Stomach (tissue), 9 donors: Measurements from ENCODE around the gene ST6GAL2. TPM values are rescaled to one million over a fixed set of nuclear protein-coding genes. Genes with fewer than 3 reads are reported as not detected.

Experiments
- DNase-seq, 2 donors: peaks; one replicate each; pipeline versions ENCODE4 v3.0.0 to v3.0.0-alpha.2; 2013 to 2019
- H3K27ac ChIP-seq, 5 donors: fragments of 200-600 bp in 4 of 5; sonication (generic) in 4 of 5; one replicate each; pipeline ENCODE4 v1.5.1; 2013 to 2019; ENCODE audit warnings: mild to moderate bottlenecking in 1 of 5, moderate library complexity in 1 of 5
- H3K27me3 ChIP-seq, 3 donors: fragments of 200-600 bp; sonication (generic); one replicate each; pipeline ENCODE4 v1.5.1; 2017 to 2019; ENCODE audit warnings: mixed run types in 1 of 3
- H3K36me3 ChIP-seq, 4 donors: fragments of 200-600 bp; sonication (generic); 1 replicate in 3 of 4; 2 replicates in 1 of 4; pipeline ENCODE4 v1.5.1; 2016 to 2019
- H3K4me1 ChIP-seq, 4 donors: fragments of 200-600 bp; sonication (generic); one replicate each; pipeline ENCODE4 v1.5.1; 2016 to 2019
- H3K4me3 ChIP-seq, 4 donors: fragments of 200-600 bp; sonication (generic) in 3 of 4; one replicate each; pipeline ENCODE4 v1.5.1; 2016 to 2019; ENCODE audit warnings: mild to moderate bottlenecking in 1 of 4
- H3K9me3 ChIP-seq, 4 donors: fragments of 200-600 bp; sonication (generic); one replicate each; pipeline ENCODE4 v1.5.1; 2016 to 2019
- CTCF ChIP-seq, 7 experiments: fragments of 450-650 bp in 4 of 7; fragments of 200-600 bp in 3 of 7; sonication (generic) in 3 of 7; IDR thresholded peaks; one replicate each; pipeline ENCODE4 v1.5.1; 2016 to 2019; ENCODE audit warnings: antibody characterized with exemption in 7 of 7, control low read depth in 2 of 7, mild to moderate bottlenecking in 1 of 7
- EP300 ChIP-seq: sonication (generic); formaldehyde crosslinking; IDR thresholded peaks from one replicate; pipeline ENCODE4 v1.6.1; 2017; ENCODE audit warnings: antibody characterized with exemption
- POLR2A ChIP-seq, 4 donors: fragments of 450-650 bp; IDR thresholded peaks; one replicate each; pipeline ENCODE4 v1.6.1; 2016; ENCODE audit warnings: antibody characterized with exemption in 4 of 4, control low read depth in 2 of 4, mild to moderate bottlenecking in 1 of 4, moderate library complexity in 1 of 4
- POLR2AphosphoS5 ChIP-seq, 3 donors: sonication (generic); formaldehyde crosslinking; IDR thresholded peaks; one replicate each; pipeline ENCODE4 v1.6.1; 2016; ENCODE audit warnings: antibody characterized with exemption in 3 of 3
- WGBS, 5 donors: extraction: QIAGEN DNeasy Blood & Tissue Kit in 3 of 5; methylation state at CpG; one replicate each; pipeline versions ENCODE4 v1.1.5 to v1.1.7; 2013 to 2018; 5-methylcytosine and 5-hydroxymethylcytosine counted together
- intact Hi-C: fragments of 100-400 bp; cut with DNase I; formaldehyde crosslinking; loops from one replicate; pipeline ENCODE4 v1.15.1; 2023; ENCODE audit warnings: low total_unique reads
- polyA plus RNA-seq, 3 donors: library from polyadenylated mRNA; stranded (reverse); fragments of 200-250 nt; gene quantifications; one replicate each; pipeline ENCODE4 v1.2.3, GENCODE V29; 2013
- total RNA-seq, 5 donors: library from RNA; depleted of rRNA; stranded (reverse); fragments of >200 nt; gene quantifications; one replicate each; pipeline versions ENCODE4 v1.1.0 to v1.2.3, GENCODE V29; 2014 to 2016
- donor health status: healthy with polysubstance abuse.
- donor health status: Bipolar disorder and iron deficiency.
- donor health status: healthy.

The ST6GAL2 gene
- total and polyA plus RNA-seq, 8 donors = 0.12 to 9.0 (median 0.63) TPM; not detected in 2

- peaks cover 5 to 22% (median 12%) of the 10 kb centered on the region in 4 donors for H3K4me1 ChIP-seq
- no peaks in the 10 kb centered on the region for H3K9me3 ChIP-seq
- 67 to 75% (median 70%) methylated on average over 7 of the region's 7 CpGs for WGBS, 5 donors
- intact Hi-C loops = no loop called here
- no peaks in the 10 kb centered on the region for H3K27me3 ChIP-seq
- TF ChIP-seq POLR2A (IDR thresholded peaks at IDR 0.05) (no peak), EP300 (no peak), CTCF (IDR thresholded peaks at IDR 0.05) (no peak), POLR2AphosphoS5 (IDR thresholded peaks at IDR 0.05) (no peak)
- no peak for DNase-seq
- H3K36me3 ChIP-seq = no peaks in the 10 kb centered on the region
- no peak overlapping the region for H3K27ac ChIP-seq
- no peak overlapping the region for H3K4me3 ChIP-seq
These were observed 43.9 kb downstream of the ST6GAL2 start for GRCh38 chr2:106841886-106842645.

- Histone ChIP-seq H3K27me3 (no peaks in the 10 kb centered on the region), H3K36me3 (no peaks in the 10 kb centered on the region), H3K4me1 (peaks cover 5 to 22% (median 12%) of the 10 kb centered on the region in 4 donors), H3K27ac (no peak overlapping the region), H3K9me3 (no peaks in the 10 kb centered on the region), H3K4me3 (no peak overlapping the region)
- 39 to 60% (median 53%) methylated on average over 2 of the region's 2 CpGs for WGBS, 5 donors
- no peak for TF ChIP-seq POLR2AphosphoS5 (IDR thresholded peaks at IDR 0.05)
- TF ChIP-seq POLR2A (IDR thresholded peaks at IDR 0.05) = no peak
- no peak for TF ChIP-seq CTCF (IDR thresholded peaks at IDR 0.05)
- TF ChIP-seq EP300 = no peak
- DNase-seq = no peak
- intact Hi-C loops = no loop called here
These were observed 45.1 kb downstream of the ST6GAL2 start for GRCh38 chr2:106840818-106841217.

GRCh38 chr2:106839849-106840595, 45.9 kb downstream of the ST6GAL2 start:
- no peaks in the 10 kb centered on the region for H3K36me3 ChIP-seq
- peak in 1 of 2 donors; percentile 76 for DNase-seq
- intact Hi-C loops = no loop called here
- no peaks in the 10 kb centered on the region for H3K9me3 ChIP-seq
- H3K4me3 ChIP-seq = no peak overlapping the region
- H3K27me3 ChIP-seq = no peaks in the 10 kb centered on the region
- H3K27ac ChIP-seq = no peak overlapping the region
- TF ChIP-seq CTCF (IDR thresholded peaks at IDR 0.05) = no peak
- no peak for TF ChIP-seq POLR2A (IDR thresholded peaks at IDR 0.05)
- no peak for TF ChIP-seq POLR2AphosphoS5 (IDR thresholded peaks at IDR 0.05)
- no peak for TF ChIP-seq EP300
- peaks cover 5 to 22% (median 12%) of the 10 kb centered on the region in 4 donors for H3K4me1 ChIP-seq
- 35 to 52% (median 45%) methylated on average over 7 of the region's 7 CpGs for WGBS, 5 donors

GRCh38 chr2:106833256-106833655, 52.7 kb downstream of the ST6GAL2 start:
- no peaks in the 10 kb centered on the region for H3K4me1 ChIP-seq
- H3K9me3 ChIP-seq = no peaks in the 10 kb centered on the region
- H3K36me3 ChIP-seq = no peaks in the 10 kb centered on the region
- H3K27ac ChIP-seq = no peak overlapping the region
- no peaks in the 10 kb centered on the region for H3K27me3 ChIP-seq
- no peak overlapping the region for H3K4me3 ChIP-seq
- 75 to 86% (median 81%) methylated on average over 3 of the region's 3 CpGs for WGBS, 5 donors
- intact Hi-C loops = no loop called here
- no peak for TF ChIP-seq POLR2A (IDR thresholded peaks at IDR 0.05)
- DNase-seq = no peak
